GM18505 (cell line): ENCODE measurements around the gene B4GALNT1.
A peak's percentile ranks its signal among the peaks of the same experiment; 100 is the strongest.

Source experiments
- ATAC-seq: cut with Tn5 transposase; IDR thresholded peaks from one replicate; pipeline ENCODE4 v1.9.1; 2021; ENCODE audit not compliant: unreplicated experiment
- POLR2A ChIP-seq: IDR thresholded peaks from 4 replicates; pipeline ENCODE4 v1.6.1; 2011; ENCODE audit warnings: borderline replicate concordance; ENCODE audit not compliant: insufficient read depth, insufficient read length; ENCODE audit errors: extremely low read depth

Gene B4GALNT1

DNA sequence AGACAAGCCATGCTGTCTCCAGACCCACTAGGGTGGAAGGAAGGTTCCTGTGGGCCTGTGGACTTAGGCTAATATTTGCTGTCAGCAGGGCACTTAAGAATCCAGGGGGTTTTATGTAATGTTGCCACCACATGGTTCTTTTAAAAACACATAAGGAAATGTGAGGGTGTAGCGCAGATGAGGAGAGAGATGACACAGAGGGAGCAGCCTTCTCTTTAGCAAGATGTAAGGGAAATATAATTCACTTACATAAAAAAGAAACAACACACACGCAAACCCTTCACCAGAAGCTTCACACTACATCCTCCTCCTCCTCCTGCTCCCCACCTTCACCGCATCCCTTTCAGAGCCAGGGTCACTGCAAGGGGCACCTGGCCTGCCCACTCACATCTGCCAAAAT, 46.9 kb downstream of the B4GALNT1 start:
- TF ChIP-seq POLR2A = no peak
- no peak for ATAC-seq

- ATAC-seq = no peak
These were observed 47.8 kb downstream of the B4GALNT1 start for GRCh38 chr12:57585156-57585555.

DNA sequence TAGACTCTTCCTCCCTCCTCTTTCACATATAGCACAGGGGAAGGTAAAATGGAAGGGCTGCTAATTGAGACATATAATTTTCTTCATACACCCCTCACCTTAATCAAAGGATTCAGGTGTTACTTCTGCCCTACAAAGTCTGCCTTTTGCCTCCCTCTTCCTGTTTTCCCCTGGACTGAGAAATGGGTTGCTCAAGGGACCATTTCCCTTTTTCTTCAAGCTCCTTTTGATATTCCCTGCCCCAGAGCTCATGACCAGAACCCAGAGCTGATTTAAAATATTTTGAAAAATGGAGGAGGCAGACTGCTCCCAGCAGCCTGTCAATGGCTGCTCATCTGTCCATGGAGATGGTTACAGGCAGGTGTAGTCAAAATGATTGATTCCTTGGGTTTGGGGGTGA, 48.3 kb downstream of the B4GALNT1 start:
- TF ChIP-seq POLR2A = no peak
- no peak for ATAC-seq

More at GRCh38 chr12:57585156-57585555, 47.8 kb downstream of the B4GALNT1 start:
- TF ChIP-seq POLR2A = no peak

DNA sequence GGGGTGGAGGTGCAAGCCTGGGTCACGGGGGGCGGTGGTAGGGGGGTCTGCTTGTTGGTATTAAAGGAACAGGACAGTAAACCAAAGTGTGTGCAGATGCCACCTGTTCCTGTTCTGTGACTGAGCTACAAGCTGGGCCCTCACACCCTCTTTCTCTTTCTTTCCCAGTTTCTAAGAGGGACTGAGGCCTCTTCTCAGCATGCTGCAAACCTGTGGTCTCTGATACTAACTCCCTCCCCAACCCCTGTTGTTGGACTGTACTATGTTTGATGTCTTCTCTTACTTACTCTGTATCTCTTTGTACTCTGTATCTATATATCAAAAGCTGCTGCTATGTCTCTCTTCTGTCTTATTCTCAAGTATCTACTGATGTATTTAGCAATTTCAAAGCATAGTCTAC, 49.0 kb downstream of the B4GALNT1 start:
- TF ChIP-seq POLR2A = no peak
- ATAC-seq = no peak

DNA sequence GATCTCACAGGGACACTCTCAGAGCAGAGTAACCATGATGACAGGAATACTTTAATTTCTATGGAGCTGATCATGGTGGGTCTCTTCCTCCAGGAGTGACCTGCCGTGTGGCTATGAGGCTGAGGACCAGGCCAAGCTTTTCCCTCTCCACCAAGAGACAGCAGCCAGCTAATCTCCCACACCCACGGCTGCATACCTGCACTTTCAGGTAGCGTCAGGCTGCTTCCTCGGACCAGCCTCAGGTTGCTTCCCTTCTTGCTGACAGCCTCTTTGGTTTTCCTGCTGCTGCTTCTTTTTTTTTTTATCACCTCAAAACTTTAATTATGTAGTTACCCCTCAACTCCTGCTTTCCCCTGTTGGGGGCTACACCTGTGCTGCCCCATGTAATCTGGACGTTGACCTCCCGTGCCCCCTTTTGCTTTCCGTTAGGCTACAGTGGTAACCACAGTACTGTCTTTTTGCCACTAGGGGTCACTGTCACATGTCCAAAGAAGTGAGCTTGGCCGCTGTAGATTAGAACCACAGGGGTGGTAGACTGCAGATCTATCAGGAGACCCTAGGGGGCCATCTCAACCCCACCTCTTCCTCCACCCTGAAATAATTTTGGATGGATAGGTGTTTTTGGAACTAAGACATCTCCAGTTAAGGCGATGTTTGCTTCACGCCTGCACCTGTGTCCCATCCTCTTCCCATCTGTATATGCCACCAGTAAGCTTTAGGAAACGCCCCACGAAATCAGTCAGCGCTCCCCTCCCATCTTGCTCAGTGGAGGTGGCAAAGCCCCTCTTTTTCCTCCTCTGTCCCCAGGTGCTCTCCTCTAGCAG, 49.8 kb downstream of the B4GALNT1 start:
- peak; percentile 86 for ATAC-seq
- no peak for TF ChIP-seq POLR2A

DNA sequence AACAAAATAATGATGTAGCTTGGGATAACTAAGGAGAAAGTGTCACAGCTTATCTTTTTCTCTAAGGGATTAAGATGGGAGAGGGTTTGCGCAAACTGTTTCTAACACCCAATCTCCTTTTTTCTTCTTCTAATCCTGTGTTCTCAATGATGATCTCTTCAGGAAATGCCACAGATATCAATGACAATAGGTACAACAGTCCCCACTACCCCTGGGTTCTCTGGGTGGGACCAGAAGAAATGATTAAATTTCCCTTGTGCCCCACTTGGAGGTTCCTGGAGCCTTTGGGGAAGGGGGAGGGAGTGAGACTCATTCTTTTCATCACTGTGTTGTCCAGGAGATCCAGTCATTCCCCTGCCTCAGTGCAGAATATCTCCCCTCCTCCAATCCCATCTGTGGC, 50.6 kb downstream of the B4GALNT1 start:
- TF ChIP-seq POLR2A = no peak
- ATAC-seq = no peak

DNA sequence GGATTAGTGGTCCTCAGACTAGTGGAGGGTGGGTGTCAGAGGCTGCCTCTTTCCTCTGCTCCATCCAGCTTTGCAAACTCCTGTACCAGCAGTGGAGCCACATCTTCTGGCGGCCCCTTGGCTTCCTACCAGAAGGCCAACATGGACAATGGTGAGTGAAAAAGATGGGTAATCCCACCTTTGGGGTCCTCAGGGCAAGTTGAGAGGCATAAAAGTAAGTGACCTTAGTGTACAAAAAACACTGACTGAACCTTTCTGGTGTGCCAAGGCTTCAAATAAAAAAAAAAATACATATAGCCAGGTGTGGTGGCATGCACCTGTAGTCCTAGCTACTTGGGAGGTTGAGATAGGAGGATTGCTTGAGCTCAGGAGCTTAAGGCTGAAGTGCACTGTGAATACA, 51.2 kb downstream of the B4GALNT1 start:
- no peak for TF ChIP-seq POLR2A
- no peak for ATAC-seq

GRCh38 chr12:57580466-57580795, 52.6 kb downstream of the B4GALNT1 start:
- ATAC-seq = no peak
- TF ChIP-seq POLR2A = no peak

DNA sequence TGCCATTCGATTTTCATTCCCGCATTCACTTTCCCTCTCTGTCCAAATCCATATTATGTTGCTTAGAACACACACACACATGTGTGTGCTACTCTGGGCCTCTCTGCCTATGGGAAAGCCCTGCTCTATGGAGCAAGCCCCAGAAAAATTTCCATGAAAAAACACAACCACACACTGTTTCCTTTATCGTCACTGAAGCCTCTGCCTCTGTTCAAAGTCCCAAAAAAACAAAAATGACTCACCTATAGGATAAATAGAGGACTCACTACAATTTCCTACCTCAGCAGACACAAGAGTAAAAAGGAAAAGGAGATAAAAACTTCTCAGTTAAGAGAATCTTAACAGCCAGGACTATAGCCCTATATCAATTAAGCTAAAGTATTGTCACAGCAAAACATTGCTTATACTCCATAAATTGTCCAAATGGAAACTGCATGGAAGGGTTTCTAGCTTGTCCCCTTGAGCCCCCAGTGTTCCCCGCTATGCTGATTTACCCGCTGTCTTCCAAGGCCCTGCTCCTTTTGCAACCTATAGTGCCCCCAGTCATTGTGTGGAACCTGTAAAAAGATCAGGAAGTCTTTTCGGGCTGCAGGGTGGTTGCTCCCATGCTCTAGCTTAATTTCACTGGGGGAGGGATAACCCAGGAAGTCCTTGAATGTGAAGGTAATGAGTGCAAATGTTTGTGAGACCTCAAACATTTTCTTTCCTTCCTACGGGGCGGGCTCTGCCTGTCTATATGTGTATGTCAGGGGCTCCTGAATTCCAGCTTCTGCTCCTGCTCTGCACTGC, 53.1 kb downstream of the B4GALNT1 start:
- ATAC-seq = no peak
- TF ChIP-seq POLR2A = no peak

DNA sequence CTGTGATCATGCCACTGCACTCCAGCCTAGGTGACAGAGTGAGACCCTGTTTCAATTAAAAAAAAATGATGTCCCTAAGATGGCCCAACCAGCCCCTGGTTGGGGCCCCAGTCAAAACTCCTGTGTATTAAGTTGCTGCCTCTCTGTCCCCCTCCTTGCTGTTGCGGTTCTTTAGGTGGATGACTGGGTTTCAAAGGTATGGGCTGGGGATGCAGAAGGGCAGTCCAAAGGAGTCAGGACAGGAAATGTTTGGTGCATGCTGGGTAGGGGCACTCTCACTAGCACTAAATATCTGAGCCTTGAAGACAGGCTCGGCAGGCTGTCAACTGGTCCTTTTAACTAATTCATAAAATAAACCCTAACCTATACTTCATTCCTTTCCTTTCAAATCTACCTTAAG, 54.0 kb downstream of the B4GALNT1 start:
- no peak for TF ChIP-seq POLR2A
- ATAC-seq = no peak

DNA sequence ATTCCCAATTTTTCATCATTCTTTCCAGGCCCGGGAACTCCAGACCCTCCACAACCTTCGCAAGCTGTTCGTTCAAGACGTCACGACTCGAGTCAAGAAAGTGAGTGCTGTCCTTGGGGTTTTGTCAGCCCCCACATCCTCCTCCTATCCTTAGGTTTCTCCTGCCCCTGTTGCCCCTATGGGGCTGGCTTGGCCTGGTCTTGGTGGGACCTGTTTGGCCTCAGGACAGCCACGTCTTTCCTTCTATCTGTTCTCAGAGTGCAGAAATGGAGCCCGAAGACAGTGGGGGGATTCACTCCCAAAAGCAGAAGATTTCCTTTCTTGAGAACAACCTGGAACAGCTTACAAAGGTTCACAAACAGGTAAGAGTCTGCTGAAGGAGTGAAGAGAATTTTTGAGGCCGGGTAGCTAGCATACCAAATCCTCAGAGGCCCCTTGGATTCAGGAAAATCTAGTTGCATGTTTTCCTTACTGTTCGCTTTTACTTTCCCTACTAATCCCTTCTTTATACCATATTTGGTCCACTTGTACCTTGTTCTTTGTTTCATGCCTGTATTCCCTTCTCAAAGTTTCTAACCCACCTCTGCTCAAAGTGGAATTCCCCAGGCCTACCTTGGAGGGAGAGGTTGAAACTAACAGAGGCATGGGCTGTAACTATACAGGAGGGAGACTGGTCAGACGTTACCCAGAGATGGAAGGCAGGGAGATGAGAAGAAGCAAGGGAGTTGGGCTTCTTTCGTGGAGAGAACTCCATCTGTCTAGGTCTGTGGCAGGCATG, 54.8 kb downstream of the B4GALNT1 start:
- ATAC-seq = no peak

GRCh38 chr12:57576613-57577160, 56.3 kb downstream of the B4GALNT1 start:
- TF ChIP-seq POLR2A = no peak
- ATAC-seq = no peak

More for the DNA sequence above, 54.8 kb downstream of the B4GALNT1 start:
- no peak for TF ChIP-seq POLR2A
